K562 treated with DMSO at 1 percent for 12 hours (cell line): ENCODE results near the gene TMEM30B. TPM values are rescaled to one million over a fixed set of nuclear protein-coding genes. Genes with fewer than 3 reads are reported as not detected.

Experiments
- total RNA-seq: library from RNA; unstranded; fragments of 300-600 nt; gene quantifications from 2 replicates; pipeline ENCODE4 v1.2.3, GENCODE V29; 2022; ENCODE audit not compliant: insufficient read depth

TMEM30B gene
- not detected in 2 replicates for total RNA-seq

GRCh38 chr14:61281186-61281947, at the start of gene TMEM30B:
Gene TMEM30B (minus strand): TSS chr14:61281338. CDS start chr14:61281147, 191 bp downstream.

GRCh38 chr14:61321385-61322010, 40.4 kb upstream of the TMEM30B start, which contains the start of gene PRKCH:
Gene PRKCH (plus strand): TSS chr14:61321579. CDS start chr14:61322102, 523 bp downstream.

Other genes with a start within 250 kb of the TMEM30B start
- gene PRKCH, start 40.2 kb upstream of the TMEM30B start, total RNA-seq, result 2.9 and 6.6 TPM in 2 replicates